GM19328 (cell line): ENCODE data around the gene RGS6.

ENCODE experiments used
- ATAC-seq: cut with Tn5 transposase; IDR thresholded peaks from one replicate; pipeline ENCODE4 v1.9.1; 2021; ENCODE audit warnings: mild to moderate bottlenecking, moderate library complexity; ENCODE audit not compliant: unreplicated experiment

Gene RGS6

GRCh38 chr14:72521045-72521444, 588.8 kb downstream of the RGS6 start:
- ATAC-seq: no peak

DNA sequence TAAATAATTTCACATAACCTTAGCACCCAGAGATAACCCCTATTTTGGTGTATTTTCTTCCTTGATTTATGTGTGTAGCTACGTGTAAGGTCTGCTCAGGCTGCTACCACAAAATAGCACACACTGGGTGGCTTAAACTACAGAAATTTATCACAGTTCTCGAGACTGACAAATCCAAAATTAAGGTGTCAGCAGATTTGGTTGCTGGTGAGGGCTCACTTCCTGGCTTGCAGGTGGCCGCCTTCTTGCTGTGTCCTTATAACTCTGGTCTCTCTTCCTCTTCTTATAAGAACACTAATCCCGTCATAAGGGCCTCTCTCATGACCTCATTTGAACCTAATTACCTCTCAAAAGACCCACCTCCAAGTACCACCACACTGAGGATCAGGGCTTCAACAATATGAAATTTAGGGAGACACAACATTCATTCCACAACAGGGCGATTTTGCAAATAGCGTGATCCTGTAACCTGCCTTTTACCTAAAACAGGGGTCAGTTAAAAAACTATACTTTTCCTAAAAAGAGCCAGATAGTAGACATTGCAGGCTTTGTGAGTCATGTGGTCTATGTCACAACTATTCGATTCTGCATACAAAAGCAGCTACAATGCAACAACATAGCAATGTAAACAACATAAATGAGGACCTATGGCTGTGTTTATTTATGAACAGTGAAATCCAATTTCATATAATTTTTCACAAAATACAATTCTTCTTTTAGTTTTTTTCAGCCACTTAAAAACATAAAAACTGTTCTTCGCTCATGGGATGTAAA, 589.9 kb downstream of the RGS6 start:
- ATAC-seq: no peak

GRCh38 chr14:72522847-72523246, 590.6 kb downstream of the RGS6 start:
- ATAC-seq: no peak

- no peak for ATAC-seq
Observed at GRCh38 chr14:72523424-72524294, 591.4 kb downstream of the RGS6 start.

GRCh38 chr14:72524295-72524629, 592.0 kb downstream of the RGS6 start:
- ATAC-seq: no peak

DNA sequence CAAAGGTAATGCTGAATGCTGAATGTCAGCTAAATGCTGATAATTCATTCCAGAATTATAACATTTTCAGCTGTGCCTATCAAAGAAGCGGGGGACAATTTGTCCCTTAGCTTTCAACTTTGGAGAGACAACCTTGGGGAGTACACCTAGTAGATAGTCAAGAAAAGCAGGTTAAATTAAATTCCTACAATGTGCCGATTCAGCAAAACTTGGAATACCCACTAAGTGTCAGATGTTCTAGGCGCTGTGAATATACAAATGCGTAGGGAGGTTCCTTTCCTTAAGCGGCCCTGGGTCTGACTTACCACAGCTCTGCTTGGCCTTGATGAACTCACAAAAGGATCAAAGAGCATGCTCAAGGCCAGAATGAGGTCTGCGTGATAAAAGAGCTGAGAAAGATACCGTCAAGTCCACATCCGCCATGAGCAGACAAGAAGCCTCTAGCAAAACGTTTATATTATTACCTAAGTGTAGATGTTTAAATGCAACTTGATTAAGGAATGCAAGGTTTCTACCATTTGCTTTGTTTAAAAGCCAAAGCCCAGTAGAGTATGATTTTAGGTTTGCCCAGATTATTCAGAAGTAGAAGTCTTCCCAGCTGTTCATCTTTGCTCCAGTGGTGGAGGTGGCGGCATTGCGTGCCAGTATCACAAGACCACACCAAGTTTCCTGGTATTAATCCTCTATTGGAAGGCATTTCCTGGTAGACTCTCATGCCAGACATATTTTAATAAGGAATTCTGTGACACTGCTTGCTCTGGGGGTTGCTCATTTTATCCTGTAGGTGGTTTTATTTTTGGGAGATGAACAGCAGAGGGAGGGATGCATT, 593.1 kb downstream of the RGS6 start:
- ATAC-seq: no peak

GRCh38 chr14:72527591-72527990, 595.4 kb downstream of the RGS6 start:
- ATAC-seq: no peak

DNA sequence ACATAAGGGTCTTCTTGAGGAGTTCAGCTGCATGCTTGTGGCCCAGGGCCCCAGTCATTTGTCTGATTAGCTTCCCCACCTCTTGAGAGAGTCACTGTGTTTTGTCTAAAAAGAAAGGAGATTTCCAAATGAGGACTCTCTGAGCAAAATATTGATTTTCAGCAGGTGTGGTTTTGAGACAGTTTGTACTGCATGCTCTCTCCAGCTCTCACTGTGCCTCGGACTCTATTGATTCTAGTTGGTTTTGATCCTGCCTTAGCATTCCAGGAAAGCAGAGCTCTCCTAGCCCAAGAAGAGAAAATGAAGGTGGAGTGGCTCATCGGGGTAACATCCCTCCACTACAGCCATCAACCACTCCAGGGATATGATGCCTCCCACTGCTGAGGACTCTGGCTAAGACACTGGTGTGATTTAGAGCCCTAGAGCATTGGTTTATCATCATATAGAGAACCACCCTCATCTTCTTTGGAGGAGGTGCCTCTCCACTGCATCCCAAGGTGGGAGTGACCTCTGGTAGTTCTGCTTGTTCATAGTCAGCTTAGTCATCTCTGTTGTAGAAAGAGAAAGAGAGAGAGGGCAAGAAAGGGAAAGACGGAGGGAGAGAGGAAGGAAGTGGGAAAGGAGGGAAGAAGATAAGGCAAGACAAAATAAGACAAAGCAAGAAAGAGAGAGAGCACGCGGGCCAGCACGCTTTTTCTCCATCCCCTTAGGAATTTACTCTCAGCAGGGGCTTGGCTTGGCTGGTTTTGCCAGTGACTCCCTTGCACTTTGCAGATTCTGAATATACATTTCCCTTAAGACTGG, 596.0 kb downstream of the RGS6 start:
- no peak for ATAC-seq

DNA sequence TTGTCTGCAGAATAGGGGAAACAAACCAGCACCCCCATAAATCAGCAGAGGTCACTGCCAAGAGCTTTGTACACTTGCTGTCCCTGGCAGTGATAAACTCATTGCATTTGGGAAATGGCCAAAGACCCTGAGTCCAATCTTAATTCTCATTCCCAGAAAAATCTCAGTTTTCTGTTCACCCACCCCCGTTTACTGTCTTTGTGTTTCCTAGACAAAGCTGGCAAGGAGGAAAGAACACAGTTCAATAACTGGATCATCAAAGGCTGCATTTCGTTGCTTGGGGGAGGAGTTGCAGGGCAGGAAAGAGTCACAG, 596.6 kb downstream of the RGS6 start:
- no peak for ATAC-seq

- no peak for ATAC-seq
Observed at GRCh38 chr14:72532686-72533454, 600.6 kb downstream of the RGS6 start.

DNA sequence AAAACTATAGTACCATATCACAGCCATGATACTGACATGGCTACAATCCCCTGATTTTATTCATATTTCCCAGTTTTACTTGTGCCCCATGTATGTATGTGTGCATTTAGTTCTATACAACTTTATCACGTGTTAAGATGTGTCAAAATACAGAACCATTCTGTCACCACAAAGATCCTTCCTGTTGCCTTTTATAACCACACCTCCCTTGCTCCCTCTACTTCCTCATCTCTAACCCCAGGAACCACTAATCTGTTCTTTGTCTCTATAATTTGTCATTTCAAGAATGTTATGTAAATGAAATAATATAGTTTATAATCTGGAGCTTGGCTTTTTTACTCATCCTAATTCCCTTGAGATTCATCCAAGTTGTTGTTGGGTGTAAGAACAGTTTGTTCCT, 603.3 kb downstream of the RGS6 start:
- ATAC-seq: no peak

DNA sequence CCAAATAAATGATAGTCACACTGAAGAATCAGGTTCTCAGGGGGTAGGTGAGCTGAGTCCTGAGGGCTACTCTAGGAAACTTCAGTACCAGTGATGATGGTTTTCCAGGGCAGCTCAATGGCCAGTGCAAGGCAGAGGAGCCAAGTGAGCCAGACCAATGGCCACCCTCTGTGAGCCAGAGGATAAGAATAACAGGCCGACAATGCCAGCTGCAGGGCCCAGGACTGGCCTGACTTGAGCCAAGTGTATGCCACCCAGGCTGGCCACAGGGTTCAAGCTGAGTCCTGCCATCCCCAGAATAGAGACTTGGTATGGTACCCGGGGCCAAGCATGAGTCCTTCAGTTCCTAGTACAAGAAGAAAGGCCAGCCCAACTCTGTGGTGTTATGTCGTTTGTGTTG, 606.2 kb downstream of the RGS6 start:
- ATAC-seq: no peak

DNA sequence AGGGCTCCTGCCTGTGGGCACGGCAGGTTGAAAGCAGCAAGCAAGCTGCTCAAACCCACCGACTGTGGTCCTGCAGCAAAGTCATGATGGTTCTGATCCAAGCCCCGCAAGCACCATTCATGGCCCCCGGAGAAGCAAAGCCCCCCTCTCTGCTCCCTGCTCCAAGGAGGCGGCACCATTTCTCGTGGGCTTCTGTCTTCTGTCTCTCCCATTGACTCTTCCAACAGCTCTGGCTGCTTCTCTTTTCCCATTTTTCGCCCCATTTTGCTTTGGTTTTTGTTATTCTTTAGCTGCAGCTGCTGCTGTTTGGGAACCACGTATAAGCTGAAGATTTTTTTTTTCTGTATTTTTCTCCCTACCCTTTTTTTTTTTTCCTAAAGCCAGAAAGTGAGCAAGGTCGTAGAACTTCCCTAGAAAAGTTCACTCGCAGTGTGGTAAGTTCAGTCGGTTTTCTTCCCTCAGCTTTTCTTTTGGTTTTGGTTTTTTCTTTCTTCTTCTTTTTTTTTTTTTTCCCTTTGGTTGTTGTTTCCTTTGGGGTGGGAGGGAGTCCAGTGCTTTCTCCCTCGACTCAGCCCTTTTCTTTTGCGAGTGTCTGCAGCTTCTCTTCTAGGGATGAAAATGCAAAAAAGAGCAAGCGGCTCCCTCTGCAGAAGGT, 607.6 kb downstream of the RGS6 start:
- no peak for ATAC-seq

DNA sequence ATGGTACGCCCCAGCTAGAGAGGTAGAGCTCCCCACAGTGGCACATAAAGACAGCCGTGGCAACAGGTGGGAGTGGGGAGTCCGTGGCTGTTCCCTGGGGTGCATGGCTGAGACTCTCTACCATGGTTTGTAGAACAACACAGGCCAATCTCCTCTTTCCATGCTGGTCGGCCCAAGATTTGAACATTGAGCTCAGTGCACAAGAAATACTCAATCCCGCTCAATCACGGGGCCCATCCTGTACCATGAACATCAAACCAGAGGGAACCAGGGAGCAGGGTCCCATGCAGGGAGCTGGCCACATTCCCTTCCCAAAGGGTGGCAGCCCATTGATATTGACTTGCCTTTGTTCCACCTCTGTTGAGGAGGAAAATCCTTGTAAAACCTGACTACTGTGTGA, 608.6 kb downstream of the RGS6 start:
- no peak for ATAC-seq

DNA sequence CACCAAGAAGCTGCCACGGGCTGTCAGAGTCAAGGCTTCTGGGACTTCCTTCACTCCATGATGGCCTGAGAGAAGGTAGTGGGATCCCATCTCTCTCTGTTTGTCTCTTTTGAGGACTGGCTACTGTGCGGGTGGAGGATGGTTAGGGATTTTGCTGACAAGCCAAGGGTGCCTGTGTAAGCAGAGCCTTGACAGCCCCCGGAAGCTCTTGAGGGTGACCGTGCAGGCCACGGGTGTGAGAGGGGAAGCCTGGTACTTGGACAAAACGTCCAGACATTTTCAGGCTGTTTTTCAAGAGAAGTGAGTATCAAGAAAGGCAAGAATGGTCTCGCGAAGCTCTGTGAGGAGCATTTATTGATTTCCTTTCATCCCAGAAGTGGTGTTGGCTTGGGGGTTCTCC, 609.3 kb downstream of the RGS6 start:
- ATAC-seq: no peak

DNA sequence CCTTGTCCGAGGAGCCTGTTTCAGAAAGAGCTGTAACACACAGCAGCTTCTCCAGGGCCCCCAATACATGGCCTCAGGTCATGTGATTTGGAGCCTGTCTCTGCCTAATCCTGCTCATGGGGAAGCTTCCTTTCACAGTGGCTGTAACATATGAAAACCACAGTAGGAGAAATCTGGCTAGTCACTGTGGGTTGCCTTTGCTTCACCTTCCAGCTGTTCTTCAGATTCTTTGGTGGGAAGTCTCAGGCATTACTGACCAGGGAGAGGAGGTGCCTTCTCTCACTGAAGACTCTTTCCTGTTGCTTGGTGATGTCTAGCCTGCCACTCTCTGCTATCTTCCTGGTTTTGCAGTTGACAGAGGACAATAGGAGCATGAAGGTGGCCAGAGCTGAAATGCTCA, 611.1 kb downstream of the RGS6 start:
- ATAC-seq: no peak

DNA sequence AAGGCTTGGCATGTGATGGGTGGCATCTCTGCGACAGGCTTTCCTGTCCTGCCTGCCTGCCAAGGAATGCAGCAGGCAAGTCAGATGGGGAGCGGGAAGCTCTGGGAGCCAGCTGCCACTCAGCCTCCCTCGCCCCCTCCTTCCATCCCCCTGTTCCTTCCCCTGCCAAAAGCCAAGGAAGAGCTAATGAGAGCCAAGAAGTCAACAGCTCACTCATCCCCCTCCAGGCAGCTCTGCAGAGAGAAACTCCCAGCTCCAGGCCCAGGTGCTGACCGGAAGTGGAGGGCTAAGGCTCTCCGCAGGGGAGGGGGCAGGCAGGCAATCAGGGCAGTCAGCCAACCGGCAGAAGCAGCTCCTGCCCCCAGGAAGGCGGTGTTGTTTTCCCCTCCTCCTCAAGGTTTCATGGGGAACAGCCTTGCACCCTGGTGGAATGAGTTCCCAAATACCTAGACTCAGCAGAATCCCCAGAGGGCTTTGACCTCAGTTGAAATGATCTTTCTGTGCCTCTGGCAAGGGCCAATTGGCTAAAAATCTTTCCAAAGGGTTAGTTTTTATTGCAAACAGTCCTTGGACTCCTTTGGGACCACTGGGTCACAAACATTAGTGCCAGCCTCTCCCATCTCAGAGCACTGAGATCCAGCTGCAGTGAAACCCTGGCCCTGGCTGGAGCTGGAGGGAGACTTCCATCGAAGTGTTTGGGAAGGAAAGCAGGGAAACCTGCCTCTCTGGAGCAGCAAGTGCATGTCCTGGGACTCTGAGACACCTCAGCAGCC, 612.6 kb downstream of the RGS6 start:
- ATAC-seq: no peak

DNA sequence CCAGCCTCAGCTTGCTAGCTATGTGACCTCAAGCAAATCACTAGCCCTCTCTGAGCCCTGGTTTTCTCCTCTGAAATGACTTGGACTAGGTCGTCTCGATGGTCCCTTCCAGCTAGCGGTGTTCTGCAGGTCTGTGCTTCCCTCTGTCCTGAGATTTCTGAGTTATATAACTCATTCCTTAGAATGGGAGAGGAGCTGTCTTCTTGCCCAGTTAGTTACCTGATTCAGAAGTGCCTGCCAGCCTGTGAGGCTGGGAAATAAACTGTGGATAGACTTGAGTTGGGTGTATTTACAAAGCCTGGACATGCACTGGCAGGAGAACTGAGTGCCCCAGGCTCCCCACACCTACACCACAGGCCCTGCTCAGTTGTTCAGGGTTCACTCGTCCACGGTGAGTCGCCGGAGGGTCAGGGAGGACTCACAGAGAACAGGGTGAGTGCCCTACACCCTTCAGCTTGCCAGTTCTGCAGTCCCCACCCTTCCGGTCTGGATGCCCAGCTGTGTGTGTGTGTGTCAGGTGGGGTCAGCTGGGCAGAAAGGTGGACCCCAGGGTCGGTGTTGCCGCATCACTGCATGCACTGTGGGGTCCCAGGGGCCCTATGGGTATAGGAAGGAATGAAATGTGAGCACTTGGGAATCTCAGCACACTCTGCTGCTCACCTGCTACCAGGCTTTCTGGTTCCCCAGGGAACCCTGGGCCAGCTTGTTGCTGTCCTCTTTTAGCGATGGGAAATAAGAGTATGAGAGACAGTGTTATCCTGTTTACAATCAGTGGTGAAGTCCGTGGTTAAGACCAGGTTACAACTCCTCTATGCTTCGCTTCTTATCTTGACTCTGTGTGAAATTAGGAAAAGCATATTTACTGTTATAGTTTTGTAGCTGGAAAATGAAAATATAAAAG, 613.4 kb downstream of the RGS6 start:
- no peak for ATAC-seq
